Cardiac fibroblast (primary cell): Measurements from ENCODE around the gene TTC21A.

Source experiments
- DNase-seq, 2 donors: peaks; one replicate each; pipeline versions ENCODE4 v3.0.0 to v3.0.0-alpha.2; 2010; ENCODE audit warnings: low read depth in 2 of 2
- H3K4me3 ChIP-seq, 2 donors: replicated peaks in 1 of 2; 1 replicate in 1 of 2; 2 replicates in 1 of 2; pipeline ENCODE4 v1.5.1; 2011; ENCODE audit warnings: low read depth in 2 of 2, low read length in 2 of 2, mild to moderate bottlenecking in 2 of 2, moderate library complexity in 1 of 2
- TF ChIP-seq, protein P1 (sequence below): IDR thresholded peaks from one replicate; pipeline ENCODE4 v1.5.1; 2011; ENCODE audit warnings: low read depth, mild to moderate bottlenecking, low read length, inconsistent platforms

The TTC21A gene

DNA sequence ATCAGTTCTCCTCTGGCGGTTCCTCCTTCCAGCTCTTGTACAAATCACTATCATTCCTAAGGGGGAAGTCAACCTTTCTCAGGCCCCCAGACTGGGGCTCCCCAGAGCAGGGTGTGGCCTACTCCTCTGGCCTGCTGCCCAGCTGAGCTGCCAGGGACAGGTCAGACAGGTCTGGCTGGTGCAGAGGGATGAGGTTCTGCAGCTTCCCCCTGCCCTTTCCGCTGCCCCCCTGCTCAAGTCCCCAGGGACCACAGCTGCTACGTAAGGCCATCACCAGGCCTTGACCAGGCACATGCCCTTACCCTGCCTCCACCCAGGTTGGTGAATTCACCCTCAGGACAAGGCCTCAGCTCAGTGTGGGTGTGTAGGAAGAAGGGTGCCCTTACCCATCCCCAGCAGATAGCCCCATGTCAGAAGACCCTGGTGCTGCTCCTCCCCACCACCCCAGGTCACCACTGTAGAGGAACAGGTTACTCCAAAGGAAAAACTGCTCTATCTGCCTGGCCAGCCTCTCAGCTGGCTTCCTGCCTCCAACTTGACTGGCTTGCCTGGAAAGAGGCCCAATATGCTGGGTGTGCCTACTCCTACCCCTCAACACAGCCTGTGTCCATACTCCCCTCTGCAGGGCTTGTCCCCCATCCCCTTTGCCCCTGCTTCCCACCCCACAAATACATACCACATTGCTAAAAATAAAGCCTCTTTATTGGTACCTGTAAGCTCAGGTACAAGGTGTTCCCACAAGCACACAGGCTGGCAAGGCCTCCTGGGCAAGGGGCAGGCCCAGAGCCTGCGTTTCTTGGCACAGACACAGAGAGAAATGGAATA, 33.9 kb downstream of the TTC21A start:
- no peak overlapping the region for H3K4me3 ChIP-seq
- TF ChIP-seq, protein P1, sequence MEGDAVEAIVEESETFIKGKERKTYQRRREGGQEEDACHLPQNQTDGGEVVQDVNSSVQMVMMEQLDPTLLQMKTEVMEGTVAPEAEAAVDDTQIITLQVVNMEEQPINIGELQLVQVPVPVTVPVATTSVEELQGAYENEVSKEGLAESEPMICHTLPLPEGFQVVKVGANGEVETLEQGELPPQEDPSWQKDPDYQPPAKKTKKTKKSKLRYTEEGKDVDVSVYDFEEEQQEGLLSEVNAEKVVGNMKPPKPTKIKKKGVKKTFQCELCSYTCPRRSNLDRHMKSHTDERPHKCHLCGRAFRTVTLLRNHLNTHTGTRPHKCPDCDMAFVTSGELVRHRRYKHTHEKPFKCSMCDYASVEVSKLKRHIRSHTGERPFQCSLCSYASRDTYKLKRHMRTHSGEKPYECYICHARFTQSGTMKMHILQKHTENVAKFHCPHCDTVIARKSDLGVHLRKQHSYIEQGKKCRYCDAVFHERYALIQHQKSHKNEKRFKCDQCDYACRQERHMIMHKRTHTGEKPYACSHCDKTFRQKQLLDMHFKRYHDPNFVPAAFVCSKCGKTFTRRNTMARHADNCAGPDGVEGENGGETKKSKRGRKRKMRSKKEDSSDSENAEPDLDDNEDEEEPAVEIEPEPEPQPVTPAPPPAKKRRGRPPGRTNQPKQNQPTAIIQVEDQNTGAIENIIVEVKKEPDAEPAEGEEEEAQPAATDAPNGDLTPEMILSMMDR: no peak
- DNase-seq: peak; percentile 56 to 60

DNA sequence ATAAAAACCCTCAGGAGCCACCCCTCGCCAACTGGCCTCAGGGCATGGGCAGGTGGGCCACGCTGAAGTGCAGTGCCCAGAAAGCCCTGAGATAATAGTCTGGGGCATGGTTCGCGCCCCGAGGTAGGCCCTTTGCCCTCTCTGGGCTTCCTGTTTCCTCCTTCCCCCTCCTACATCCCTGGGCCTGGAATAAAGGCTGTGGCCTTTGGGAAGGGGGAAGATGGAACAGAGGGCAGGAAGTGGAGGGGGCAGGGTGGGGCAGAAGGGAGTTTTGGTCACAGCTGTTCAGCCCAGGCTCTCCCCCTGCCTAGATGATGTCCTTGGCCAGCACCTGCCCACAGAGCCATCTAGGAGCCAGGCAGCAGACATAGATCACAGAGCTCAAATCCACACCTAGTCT, 34.6 kb downstream of the TTC21A start:
- no peak for DNase-seq
- TF ChIP-seq, protein P1: no peak
- no peak overlapping the region for H3K4me3 ChIP-seq

DNA sequence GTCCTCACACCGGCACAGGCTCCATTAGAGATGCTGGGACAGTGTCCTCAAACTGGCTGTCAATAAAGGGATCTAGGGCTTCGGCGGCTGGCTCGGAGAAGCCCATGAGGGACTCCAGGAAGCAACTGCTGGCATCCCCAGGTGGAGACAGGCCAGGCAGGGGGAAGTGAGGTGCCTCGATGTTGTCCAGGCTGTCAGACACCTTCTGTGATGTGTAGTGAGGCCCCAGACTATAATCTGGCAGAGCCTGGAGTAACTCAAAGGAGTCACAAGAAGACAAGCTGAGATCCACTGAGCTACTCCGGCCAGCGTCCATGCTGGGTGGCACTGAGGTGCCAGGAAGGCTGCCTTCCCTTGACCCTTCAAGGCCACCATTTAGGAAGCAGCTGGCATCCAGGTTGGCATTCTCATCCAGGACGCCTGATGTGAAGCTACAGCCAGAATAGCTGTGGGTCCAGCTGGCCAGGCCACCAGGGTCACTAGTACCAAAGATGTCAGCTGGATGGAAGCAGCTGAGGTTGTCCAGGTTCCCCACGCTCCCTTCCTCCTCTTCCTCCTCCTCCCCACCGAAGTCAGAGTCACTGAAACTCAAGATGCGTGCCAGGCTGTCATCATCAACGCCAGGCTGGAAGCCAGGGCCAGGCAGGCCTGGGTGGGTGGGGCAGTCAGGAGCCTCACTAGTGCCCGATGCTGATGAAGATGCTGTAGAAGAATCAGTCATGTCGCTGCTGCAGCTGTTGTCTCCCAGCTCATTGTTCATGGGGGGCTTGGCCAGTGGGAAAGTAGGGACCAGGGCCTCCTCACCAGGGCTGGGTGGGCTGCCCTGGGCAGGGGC, 35.8 kb downstream of the TTC21A start:
- DNase-seq: no peak
- no peak overlapping the region for H3K4me3 ChIP-seq
- TF ChIP-seq, protein P1: no peak

DNA sequence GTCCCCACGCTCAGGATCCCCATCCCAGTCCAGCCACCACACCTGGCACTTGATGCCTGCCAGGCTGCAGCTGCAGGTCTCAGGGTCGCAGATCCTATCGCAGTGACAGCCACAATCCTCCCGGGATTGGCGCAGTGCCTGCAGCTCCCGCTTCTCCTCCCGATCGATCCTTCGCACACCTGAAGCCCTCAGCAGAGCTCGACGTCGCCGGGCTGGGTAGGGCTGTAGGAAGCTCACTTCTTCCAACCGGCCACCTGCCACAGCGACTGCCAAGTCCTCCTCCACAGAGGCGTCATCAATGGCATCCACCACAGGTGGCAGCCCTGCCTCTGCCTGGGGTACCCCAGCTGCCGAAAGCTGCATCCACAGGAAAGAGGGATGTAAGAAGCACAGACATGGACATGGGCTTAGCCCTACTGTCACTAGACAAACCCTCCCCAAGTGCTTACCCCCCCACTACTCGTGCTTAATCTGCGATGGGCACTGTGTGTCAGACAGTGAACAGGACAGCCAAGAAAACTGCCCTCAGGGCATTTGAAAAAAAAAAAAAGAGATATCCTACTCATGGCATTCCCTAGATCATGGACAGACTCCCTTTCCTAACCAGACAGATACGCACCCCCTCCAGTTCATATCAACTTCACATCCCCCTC, 36.7 kb downstream of the TTC21A start:
- TF ChIP-seq, protein P1: no peak
- no peak for DNase-seq
- H3K4me3 ChIP-seq: no peak overlapping the region

DNA sequence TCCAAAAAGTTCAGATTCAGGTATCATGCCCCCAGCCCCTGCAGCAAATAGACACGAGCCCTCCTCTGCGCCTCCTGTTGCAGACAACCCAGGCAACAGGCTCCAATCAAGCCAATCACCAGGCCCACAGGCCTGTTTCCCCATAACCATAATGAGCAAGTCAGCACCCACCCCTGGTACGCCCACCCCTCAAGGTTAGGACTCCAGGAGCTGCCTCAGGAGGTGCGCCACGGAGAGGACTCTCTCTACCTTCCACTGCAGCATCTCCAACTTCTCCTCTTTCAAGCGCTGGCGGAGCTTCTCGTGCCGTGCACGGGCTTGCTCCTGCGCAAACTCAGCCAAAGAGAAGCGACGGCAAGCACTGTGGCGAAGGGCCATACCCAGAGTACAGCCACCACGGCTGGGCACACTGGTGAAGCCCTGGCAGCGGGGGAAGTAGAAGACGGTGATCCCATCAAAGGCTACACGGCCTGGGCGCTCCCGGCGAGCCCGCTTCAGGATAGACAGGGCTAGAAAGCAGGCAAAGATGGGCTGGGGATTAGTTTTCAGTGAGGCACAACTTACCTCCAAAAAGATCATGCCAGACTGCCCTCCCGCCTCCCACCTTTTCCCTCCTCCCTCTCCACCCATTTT, 37.4 kb downstream of the TTC21A start:
- TF ChIP-seq, protein P1: no peak
- no peak overlapping the region for H3K4me3 ChIP-seq
- DNase-seq: no peak

DNA sequence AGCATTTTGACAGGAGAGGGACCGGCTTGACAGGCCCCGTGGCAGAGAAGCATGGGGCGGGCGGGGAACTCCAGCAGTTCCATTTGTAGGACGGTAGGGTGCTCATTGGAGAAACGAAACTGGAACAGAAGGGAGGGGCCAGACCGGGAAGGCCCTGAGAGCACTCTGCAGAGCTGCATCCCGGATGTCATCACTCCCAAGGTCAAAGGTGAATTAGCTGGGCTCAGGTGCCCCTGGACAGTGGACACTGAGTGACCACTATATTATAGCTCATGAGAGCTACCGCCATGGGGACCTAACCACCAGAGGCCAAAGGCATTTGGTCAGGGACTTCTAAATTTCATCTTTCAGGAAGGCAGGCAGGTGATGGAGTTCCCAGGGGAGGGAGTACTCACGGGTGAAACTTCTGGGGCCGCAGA, 38.6 kb downstream of the TTC21A start:
- peak in 1 of 2 donors; percentile 68 for DNase-seq
- no peak overlapping the region for H3K4me3 ChIP-seq
- TF ChIP-seq, protein P1: peak; percentile 28
